ENCODE results near the gene CCER1. TPM values are rescaled to one million over a fixed set of nuclear protein-coding genes. Genes with fewer than 3 reads are reported as not detected.

Gene CCER1
- total and polyA plus RNA-seq, 11 donors, result not detected

- Histone ChIP-seq H3K27ac (no peak overlapping the region), H3K27me3 (no peaks in the 10 kb centered on the region), H3K4me1 (peaks cover 0 to 3% (median 0%) of the 10 kb centered on the region in 12 donors), H3K4me3 (no peak overlapping the region), H3K36me3 (no peaks in the 10 kb centered on the region), H3K9me3 (no peaks in the 10 kb centered on the region)
- no peak for TF ChIP-seq CTCF (IDR thresholded peaks at IDR 0.05)
- TF ChIP-seq POLR2A (IDR thresholded peaks at IDR 0.05), result no peak
- DNase-seq (no peak), ATAC-seq (no peak)
- intact Hi-C loops (cut with DNase I), result no loop called here
- WGBS, 4 donors, result 85 to 92% (median 88%) methylated on average over 2 of the region's 2 CpGs
These were observed 10.2 kb upstream of the CCER1 start for GRCh38 chr12:90965204-90965603.

- no peaks in the 10 kb centered on the region for H3K27me3 ChIP-seq
- no peaks in the 10 kb centered on the region for H3K36me3 ChIP-seq
- TF ChIP-seq POLR2A (IDR thresholded peaks at IDR 0.05) (no peak), CTCF (IDR thresholded peaks at IDR 0.05) (no peak)
- DNase-seq (no peak), ATAC-seq (no peak)
- WGBS, 4 donors, result 48 to 63% (median 54%) methylated on average over 2 of the region's 2 CpGs
- H3K4me1 ChIP-seq, result peaks cover 0 to 3% (median 0%) of the 10 kb centered on the region in 12 donors
- no peaks in the 10 kb centered on the region for H3K9me3 ChIP-seq
- intact Hi-C loops (cut with DNase I), result loop anchor here in 1 of 10 donors (5.0 kb wide), 1 partner anchor 1422 kb away; no protein-coding TSS in a partner anchor
- no peak overlapping the region for H3K27ac ChIP-seq
- H3K4me3 ChIP-seq, result no peak overlapping the region
These were observed 9.6 kb upstream of the CCER1 start for GRCh38 chr12:90964616-90965015.

- intact Hi-C loops (cut with DNase I), result loop anchor here in 1 of 10 donors (5.0 kb wide), 1 partner anchor 1422 kb away; no protein-coding TSS in a partner anchor
- Histone ChIP-seq H3K9me3 (no peaks in the 10 kb centered on the region), H3K4me1 (peaks cover 0 to 5% (median 0%) of the 10 kb centered on the region in 12 donors), H3K27me3 (no peaks in the 10 kb centered on the region), H3K27ac (no peak overlapping the region), H3K4me3 (no peak overlapping the region), H3K36me3 (no peaks in the 10 kb centered on the region)
- WGBS, 4 donors, result 45 to 54% (median 53%) methylated on average over 6 of the region's 6 CpGs
- DNase-seq (no peak), ATAC-seq (peak in 3 of 4 donors; percentile 46 to 73 (median 58))
- TF ChIP-seq CTCF (IDR thresholded peaks at IDR 0.05), result no peak
- no peak for TF ChIP-seq POLR2A (IDR thresholded peaks at IDR 0.05)
These were observed 9.0 kb upstream of the CCER1 start for GRCh38 chr12:90963946-90964345.

- no peak for ATAC-seq
- no peak overlapping the region for H3K4me3 ChIP-seq
- H3K27ac ChIP-seq, result no peak overlapping the region
- intact Hi-C loops (cut with DNase I), result loop anchor here in 1 of 10 donors (5.0 kb wide), 1 partner anchor 1419 kb away; no protein-coding TSS in a partner anchor
- H3K9me3 ChIP-seq, result no peaks in the 10 kb centered on the region
- H3K36me3 ChIP-seq, result no peaks in the 10 kb centered on the region
- DNase-seq, result no peak
- TF ChIP-seq CTCF (IDR thresholded peaks at IDR 0.05) (no peak), POLR2A (IDR thresholded peaks at IDR 0.05) (no peak)
- WGBS, 4 donors, result 86 to 94% (median 90%) methylated on average over 4 of the region's 4 CpGs
- H3K4me1 ChIP-seq, result peaks cover 0 to 5% (median 0%) of the 10 kb centered on the region in 12 donors
- no peaks in the 10 kb centered on the region for H3K27me3 ChIP-seq
These were observed 6.2 kb upstream of the CCER1 start for GRCh38 chr12:90961154-90961553.

Measured in heart left ventricle (tissue), 16 donors.